ENCODE measurements around the gene THADA. TPM values are rescaled to one million over a fixed set of nuclear protein-coding genes. Genes with fewer than 3 reads are reported as not detected.

The THADA gene
- total RNA-seq, 1 donor from 2014 or later, result 19.4 TPM

DNA sequence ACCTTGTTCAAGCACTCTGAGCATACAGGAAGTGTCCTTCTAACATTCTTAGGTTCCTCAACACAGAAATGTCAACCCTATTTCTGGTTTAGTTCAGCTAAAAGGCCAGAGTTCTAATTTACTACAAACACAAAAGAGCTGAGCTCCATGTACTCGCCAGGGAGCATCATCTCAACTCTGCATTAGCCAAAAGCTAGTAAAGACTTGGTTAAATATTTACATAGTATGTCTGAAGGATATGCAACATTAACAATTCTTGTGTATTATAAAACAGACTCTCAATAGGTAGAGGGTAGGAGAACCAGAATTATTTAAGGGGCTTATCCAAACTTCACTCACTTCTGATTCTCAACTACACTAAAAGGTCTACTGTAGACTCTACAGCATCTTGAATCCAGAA is 154.6 kb downstream of the THADA start:
- peaks cover 26% of the 10 kb centered on the region for H3K4me1 Mint-ChIP-seq (ENCODE audit: unreplicated experiment)
- H3K4me3 Mint-ChIP-seq (ENCODE audit: unreplicated experiment), result no peak overlapping the region
- H3K27me3 Mint-ChIP-seq (ENCODE audit: unreplicated experiment), result peaks cover 3% of the 10 kb centered on the region
- DNase-seq (ENCODE audit: low spot score), result no peak
- no peaks in the 10 kb centered on the region for H3K36me3 Mint-ChIP-seq (ENCODE audit: low read depth, unreplicated experiment)
- no peak overlapping the region for H3K27ac Mint-ChIP-seq (ENCODE audit: unreplicated experiment)
- no peaks in the 10 kb centered on the region for H3K9me3 Mint-ChIP-seq (ENCODE audit: unreplicated experiment)
- TF ChIP-seq, protein P1, sequence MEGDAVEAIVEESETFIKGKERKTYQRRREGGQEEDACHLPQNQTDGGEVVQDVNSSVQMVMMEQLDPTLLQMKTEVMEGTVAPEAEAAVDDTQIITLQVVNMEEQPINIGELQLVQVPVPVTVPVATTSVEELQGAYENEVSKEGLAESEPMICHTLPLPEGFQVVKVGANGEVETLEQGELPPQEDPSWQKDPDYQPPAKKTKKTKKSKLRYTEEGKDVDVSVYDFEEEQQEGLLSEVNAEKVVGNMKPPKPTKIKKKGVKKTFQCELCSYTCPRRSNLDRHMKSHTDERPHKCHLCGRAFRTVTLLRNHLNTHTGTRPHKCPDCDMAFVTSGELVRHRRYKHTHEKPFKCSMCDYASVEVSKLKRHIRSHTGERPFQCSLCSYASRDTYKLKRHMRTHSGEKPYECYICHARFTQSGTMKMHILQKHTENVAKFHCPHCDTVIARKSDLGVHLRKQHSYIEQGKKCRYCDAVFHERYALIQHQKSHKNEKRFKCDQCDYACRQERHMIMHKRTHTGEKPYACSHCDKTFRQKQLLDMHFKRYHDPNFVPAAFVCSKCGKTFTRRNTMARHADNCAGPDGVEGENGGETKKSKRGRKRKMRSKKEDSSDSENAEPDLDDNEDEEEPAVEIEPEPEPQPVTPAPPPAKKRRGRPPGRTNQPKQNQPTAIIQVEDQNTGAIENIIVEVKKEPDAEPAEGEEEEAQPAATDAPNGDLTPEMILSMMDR (IDR thresholded peaks at IDR 0.05; ENCODE audit: unreplicated experiment), result no peak

DNA sequence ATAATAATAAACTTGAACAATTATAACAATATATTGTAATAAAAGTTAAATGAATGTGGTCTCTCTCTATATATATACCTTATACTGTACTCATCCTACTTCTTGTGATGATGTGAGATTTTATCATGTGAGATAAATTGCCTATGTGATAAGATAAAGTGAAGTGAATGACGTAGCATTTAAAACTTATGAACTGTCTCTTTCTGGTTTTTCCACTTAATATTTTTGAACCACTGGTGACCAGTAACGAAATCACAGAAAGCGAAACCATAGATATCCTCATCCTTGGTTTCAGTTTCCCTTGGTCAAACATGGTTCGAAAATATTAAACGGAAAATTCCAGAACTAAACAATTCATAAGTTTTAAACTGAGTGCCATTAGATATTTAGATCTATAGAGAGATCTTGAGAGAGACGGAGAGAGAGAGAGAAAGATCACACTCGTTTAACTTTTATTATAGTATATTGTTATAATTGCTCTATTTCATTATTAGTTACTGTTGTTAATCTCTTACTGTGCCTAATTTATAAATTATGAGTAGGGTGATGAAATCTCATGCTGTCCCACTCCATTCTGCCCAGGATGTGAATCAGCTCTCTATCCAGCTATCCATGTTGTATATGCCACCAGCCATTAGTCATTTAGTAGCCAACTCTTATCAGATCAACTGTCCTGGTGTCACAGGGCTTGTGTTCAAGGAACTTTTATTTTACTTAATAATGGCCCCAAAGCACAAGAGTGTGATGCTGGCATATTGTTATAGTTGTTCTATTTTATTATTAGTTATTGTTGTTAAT is 156.8 kb downstream of the THADA start:
- Mint-ChIP-seq H3K36me3 (ENCODE audit: low read depth, unreplicated experiment) (no peaks in the 10 kb centered on the region), H3K27me3 (ENCODE audit: unreplicated experiment) (peaks cover 3% of the 10 kb centered on the region), H3K4me3 (ENCODE audit: unreplicated experiment) (no peak overlapping the region), H3K9me3 (ENCODE audit: unreplicated experiment) (no peaks in the 10 kb centered on the region), H3K27ac (ENCODE audit: unreplicated experiment) (no peak overlapping the region), H3K4me1 (ENCODE audit: unreplicated experiment) (peaks cover 11% of the 10 kb centered on the region)
- TF ChIP-seq, protein P1 (IDR thresholded peaks at IDR 0.05; ENCODE audit: unreplicated experiment), result no peak
- no peak for DNase-seq (ENCODE audit: low spot score)

- Mint-ChIP-seq H3K4me1 (ENCODE audit: unreplicated experiment) (peaks cover 9% of the 10 kb centered on the region), H3K36me3 (ENCODE audit: low read depth, unreplicated experiment) (no peaks in the 10 kb centered on the region), H3K27ac (ENCODE audit: unreplicated experiment) (no peak overlapping the region), H3K4me3 (ENCODE audit: unreplicated experiment) (no peak overlapping the region), H3K9me3 (ENCODE audit: unreplicated experiment) (no peaks in the 10 kb centered on the region), H3K27me3 (ENCODE audit: unreplicated experiment) (peaks cover 3% of the 10 kb centered on the region)
- DNase-seq (ENCODE audit: low spot score), result no peak
- TF ChIP-seq, protein P1 (IDR thresholded peaks at IDR 0.05; ENCODE audit: unreplicated experiment), result no peak
Observed at GRCh38 chr2:43438342-43438741, 157.5 kb downstream of the THADA start.

GRCh38 chr2:43437363-43437762 is 158.5 kb downstream of the THADA start:
- Mint-ChIP-seq H3K4me3 (ENCODE audit: unreplicated experiment) (no peak overlapping the region), H3K4me1 (ENCODE audit: unreplicated experiment) (peaks cover 6% of the 10 kb centered on the region), H3K9me3 (ENCODE audit: unreplicated experiment) (no peaks in the 10 kb centered on the region), H3K36me3 (ENCODE audit: low read depth, unreplicated experiment) (no peaks in the 10 kb centered on the region), H3K27me3 (ENCODE audit: unreplicated experiment) (no peaks in the 10 kb centered on the region), H3K27ac (ENCODE audit: unreplicated experiment) (no peak overlapping the region)
- no peak for DNase-seq (ENCODE audit: low spot score)
- TF ChIP-seq, protein P1 (IDR thresholded peaks at IDR 0.05; ENCODE audit: unreplicated experiment), result no peak

DNA sequence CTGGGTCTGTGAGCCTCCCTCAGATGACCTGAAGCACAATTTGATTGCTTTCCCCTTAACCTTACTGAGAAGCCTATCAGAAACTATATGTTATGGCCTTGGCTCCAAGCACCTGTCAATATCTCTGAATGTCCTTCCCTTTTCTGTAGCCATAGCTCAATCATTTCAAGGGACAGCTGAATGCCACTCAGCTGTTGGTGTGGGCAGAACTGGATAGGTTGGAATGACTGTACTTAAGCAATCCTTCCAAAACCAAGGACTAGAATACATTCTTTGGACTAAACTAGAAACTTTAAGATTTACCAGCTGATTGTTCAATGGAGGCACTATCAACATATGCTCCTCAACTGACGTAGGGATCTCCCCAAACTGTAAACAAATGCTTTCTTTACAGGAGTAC is 159.4 kb downstream of the THADA start:
- DNase-seq (ENCODE audit: low spot score), result no peak
- H3K27ac Mint-ChIP-seq (ENCODE audit: unreplicated experiment), result no peak overlapping the region
- TF ChIP-seq, protein P1 (IDR thresholded peaks at IDR 0.05; ENCODE audit: unreplicated experiment), result no peak
- no peak overlapping the region for H3K4me3 Mint-ChIP-seq (ENCODE audit: unreplicated experiment)
- peaks cover 6% of the 10 kb centered on the region for H3K4me1 Mint-ChIP-seq (ENCODE audit: unreplicated experiment)
- H3K9me3 Mint-ChIP-seq (ENCODE audit: unreplicated experiment), result no peaks in the 10 kb centered on the region
- no peaks in the 10 kb centered on the region for H3K27me3 Mint-ChIP-seq (ENCODE audit: unreplicated experiment)
- no peaks in the 10 kb centered on the region for H3K36me3 Mint-ChIP-seq (ENCODE audit: low read depth, unreplicated experiment)
